Mesangial cell (primary cell): ENCODE measurements around the gene NBAS. TPM values are rescaled to one million over a fixed set of nuclear protein-coding genes. Genes with fewer than 3 reads are reported as not detected.

ENCODE experiments used
- total RNA-seq: library from RNA; depleted of rRNA; stranded (reverse); fragments of >200 nt; gene quantifications from 2 replicates; pipeline ENCODE4 v1.2.3, GENCODE V29; 2015

Gene NBAS
- total RNA-seq = 30.0 and 49.4 TPM in 2 replicates

DNA sequence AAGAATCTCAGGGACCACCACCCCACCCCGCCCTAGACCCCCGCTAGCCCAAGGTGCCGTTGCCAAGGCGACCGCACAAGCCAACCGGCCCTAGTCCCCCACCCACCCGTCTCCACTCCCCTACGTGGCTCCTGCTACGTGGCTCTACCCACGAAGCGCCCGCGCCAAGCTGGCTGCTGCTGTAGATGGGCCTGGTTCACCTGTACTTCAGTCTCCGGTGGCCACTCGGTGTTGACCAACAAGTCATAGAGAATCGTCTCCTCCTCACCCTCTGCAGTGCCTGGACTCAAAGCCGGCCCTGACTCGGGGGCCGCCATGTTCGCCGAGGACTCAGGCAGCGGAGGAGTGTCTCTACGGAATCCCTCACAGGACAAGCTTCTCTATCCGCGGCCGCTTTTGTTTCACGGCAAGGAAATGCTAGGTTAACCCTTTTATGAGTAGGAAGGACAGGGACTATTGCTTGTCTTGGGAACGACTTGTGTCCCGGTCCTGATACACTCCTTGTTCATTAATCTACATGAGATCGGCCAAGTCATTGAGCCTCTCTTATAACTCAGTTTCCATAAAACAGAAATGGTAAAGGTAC is at the start of gene NBAS:
Gene NBAS (minus strand): TSS at position 347 of the 586 bp plus-strand sequence. CDS start 30 bp downstream, at position 317.

DNA sequence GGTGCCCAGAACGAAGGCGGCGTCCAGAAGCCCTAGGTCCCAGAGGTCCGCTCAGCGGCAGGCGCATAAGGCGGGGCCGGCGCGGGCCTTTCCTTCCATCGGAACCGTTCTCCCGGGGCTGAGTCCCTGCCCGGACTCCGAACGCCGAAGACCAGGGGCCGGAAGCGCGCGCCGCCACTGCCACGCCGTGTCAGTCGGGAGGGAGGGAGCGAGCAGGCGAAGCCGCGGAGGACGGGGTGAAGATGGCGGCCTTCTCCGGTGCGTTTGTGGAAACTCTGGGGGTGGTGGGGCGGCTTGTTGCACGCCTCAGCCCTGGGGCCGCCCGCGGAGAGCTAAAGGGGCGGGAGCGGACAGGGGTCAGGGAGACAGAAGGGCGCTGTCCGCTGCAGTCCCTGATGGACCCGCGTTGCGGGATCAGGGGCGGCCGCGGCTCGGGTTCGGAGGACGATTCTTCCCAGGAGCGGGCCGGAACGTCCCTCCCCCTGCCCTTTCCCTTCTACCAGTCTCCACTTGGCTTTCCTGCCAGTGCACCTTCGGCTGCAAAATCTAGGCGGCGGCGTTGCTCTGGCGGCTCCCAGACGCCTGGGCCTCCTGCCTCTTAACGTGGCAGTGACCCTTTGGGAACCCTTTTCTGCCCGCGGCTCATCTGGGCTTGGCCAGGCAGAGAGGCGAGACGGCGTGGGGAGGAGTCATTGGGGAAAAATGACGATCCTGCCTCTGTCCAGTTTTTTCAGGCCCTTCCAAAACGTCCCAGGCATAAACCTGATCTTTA is 30.7 kb upstream of the NBAS start, which contains the start of gene DDX1:
Gene DDX1 (plus strand): TSS at position 177 of the 772 bp plus-strand sequence. CDS start 66 bp downstream, at position 243.

Other genes with a start within 250 kb of the NBAS start
- gene DDX1, start 30.5 kb upstream of the NBAS start, total RNA-seq = 29.2 and 47.9 TPM in 2 replicates